GM12892 (cell line): ENCODE measurements around the gene TUBA8.
A peak's percentile ranks its signal among the peaks of the same experiment; 100 is the strongest.

Experiments
- DNase-seq: peaks from one replicate; pipeline ENCODE4 v3.0.0; 2011; ENCODE audit not compliant: insufficient read length
- FAIRE-seq: peaks from 2 replicates; lab custom pipeline; 2011; peaks lifted over from hg19 to GRCh38; lab: Jason Lieb, UNC
- POLR2A ChIP-seq: IDR thresholded peaks from 2 replicates; pipeline ENCODE4 v1.6.1; 2011; ENCODE audit warnings: low read depth, low read length, control low read depth
- POLR2AphosphoS5 ChIP-seq: IDR thresholded peaks from 2 replicates; pipeline ENCODE4 v1.6.1; 2011; ENCODE audit warnings: low read depth, low read length, control low read depth
- TAF1 ChIP-seq: IDR thresholded peaks from 2 replicates; pipeline ENCODE4 v1.6.1; 2011; ENCODE audit warnings: low read depth, mild to moderate bottlenecking, control low read depth, low read length, borderline replicate concordance

TUBA8 gene

DNA sequence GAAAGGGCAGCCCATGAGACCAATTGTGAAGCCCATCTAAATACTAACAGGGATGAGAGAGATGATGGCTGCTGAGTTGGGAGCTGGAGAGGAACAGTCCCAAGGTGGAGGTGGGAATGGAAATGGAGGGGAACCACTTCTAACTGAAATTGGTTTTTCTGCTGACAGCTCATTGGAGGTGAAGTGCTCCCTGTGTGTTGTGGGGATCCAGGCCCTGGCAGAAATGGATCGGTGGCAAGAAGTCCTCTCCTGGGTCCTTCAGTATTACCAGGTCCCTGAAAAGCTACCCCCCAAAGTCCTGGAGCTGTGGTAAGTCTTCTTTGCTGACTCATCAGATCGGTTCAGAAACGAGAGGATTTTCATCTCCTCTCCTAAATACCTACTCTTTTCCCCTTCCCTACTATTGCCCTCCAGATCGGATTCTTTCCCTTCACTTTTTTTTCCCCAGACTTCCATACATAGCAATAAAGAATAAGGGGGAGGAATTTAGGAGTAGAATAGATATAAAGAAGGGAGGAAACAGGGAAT lies 30.8 kb upstream of the TUBA8 start:
- FAIRE-seq (no peak), DNase-seq (no peak)
- no peak for TF ChIP-seq POLR2AphosphoS5
- no peak for TF ChIP-seq TAF1

GRCh38 chr22:18081416-18081815 lies 29.2 kb upstream of the TUBA8 start:
- TF ChIP-seq POLR2A (no peak), TAF1 (no peak), POLR2AphosphoS5 (no peak)
- FAIRE-seq (no peak), DNase-seq (no peak)

DNA sequence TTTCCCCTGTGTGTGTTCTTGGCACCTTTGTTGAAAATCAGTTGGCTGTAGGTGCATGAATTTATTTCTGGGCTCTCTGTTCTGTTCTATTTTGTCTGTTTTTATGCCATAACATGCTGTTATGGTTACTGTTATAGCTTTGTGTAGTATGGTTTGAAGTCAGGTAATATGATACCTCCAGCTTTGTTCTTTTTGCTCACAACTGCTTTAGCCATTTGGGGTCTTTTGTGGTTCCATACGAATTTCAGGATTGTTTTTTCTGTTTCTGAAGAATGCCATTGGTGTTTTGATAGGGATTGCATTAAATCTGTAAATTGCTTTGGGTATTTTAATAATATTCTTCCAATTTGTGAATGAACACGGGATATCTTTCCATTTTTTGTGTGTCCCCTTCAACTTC lies 28.1 kb upstream of the TUBA8 start:
- TF ChIP-seq POLR2AphosphoS5, result no peak
- TF ChIP-seq TAF1, result no peak
- no peak for TF ChIP-seq POLR2A
- FAIRE-seq (peak; percentile 42), DNase-seq (no peak)

GRCh38 chr22:18083406-18083805 lies 27.2 kb upstream of the TUBA8 start:
- FAIRE-seq (no peak), DNase-seq (no peak)
- TF ChIP-seq POLR2AphosphoS5, result no peak

- TF ChIP-seq POLR2AphosphoS5 (no peak), TAF1 (no peak), POLR2A (no peak)
- DNase-seq, result no peak
- FAIRE-seq, result no peak
Measured at GRCh38 chr22:18085188-18085587, 25.4 kb upstream of the TUBA8 start.

DNA sequence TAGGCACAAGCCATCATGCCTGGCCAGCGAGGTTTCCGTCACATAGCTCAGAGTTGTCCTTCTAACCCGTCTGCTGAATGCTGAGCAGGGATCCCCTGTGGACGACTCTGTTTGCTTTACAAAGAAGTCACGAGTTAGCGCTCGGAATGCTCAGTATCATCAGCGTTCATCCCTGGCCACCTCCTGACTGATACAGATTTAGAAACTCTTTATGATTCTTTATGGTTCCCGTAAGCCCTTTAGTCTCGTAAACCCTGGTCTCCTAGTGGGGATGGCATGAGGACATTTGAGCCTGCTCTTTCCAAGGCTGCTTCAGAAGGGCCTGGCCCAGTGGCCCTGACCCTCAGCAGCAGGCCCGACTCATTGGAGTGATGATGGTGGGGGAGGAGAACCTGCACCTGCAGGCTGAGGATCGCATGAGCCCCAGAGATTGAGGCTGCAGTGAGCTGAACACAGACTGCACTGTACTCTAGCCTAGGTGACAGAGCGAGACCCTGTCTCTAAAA lies 23.2 kb upstream of the TUBA8 start:
- FAIRE-seq, result no peak
- DNase-seq, result no peak
- no peak for TF ChIP-seq POLR2AphosphoS5
- TF ChIP-seq TAF1, result no peak
- no peak for TF ChIP-seq POLR2A

DNA sequence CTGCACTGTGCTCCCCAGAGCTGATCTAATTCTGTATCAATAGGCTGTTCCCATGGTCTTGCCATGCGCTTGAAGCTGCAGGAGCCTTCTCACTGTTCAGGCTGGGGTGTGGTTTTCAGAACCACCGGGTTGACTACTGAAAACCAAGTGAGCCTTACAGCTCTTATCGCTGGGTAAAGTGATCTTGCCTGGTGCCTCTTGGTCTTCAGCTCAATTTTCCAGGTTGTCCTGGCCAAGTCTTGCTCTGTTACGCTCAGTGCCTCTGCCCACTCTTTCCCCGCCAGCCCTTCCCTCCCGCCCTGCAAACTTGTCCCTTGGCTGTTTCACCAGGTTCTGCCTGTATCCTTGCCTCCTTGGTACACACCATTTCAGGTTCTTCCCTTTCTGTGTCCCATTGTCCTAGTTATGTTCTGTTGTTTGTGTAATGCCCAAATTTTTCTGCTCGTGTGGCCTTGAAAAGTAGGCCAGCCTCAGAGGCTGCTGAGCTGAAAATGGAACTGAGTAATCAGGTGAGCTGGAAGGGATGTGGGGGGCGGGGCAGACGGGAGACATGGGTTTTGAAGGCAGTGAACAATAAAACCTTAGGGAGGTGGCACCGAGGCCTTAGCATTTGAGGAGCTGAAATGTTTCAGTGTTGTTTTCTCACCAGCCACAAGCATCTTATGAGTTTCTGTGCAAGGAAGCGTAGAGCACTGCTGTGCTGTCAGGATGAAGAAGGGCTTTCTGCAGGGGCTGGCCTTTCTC lies 21.6 kb upstream of the TUBA8 start:
- FAIRE-seq (no peak), DNase-seq (no peak)
- no peak for TF ChIP-seq TAF1
- no peak for TF ChIP-seq POLR2A
- no peak for TF ChIP-seq POLR2AphosphoS5

GRCh38 chr22:18090286-18090685 lies 20.3 kb upstream of the TUBA8 start:
- FAIRE-seq, result no peak
- no peak for TF ChIP-seq POLR2A
- TF ChIP-seq POLR2AphosphoS5, result no peak
- no peak for TF ChIP-seq TAF1

GRCh38 chr22:18091478-18091877 lies 19.1 kb upstream of the TUBA8 start:
- DNase-seq, result no peak
- TF ChIP-seq TAF1, result no peak
- TF ChIP-seq POLR2AphosphoS5, result no peak
- no peak for FAIRE-seq

More at GRCh38 chr22:18090286-18090685, 20.3 kb upstream of the TUBA8 start:
- DNase-seq, result no peak

DNA sequence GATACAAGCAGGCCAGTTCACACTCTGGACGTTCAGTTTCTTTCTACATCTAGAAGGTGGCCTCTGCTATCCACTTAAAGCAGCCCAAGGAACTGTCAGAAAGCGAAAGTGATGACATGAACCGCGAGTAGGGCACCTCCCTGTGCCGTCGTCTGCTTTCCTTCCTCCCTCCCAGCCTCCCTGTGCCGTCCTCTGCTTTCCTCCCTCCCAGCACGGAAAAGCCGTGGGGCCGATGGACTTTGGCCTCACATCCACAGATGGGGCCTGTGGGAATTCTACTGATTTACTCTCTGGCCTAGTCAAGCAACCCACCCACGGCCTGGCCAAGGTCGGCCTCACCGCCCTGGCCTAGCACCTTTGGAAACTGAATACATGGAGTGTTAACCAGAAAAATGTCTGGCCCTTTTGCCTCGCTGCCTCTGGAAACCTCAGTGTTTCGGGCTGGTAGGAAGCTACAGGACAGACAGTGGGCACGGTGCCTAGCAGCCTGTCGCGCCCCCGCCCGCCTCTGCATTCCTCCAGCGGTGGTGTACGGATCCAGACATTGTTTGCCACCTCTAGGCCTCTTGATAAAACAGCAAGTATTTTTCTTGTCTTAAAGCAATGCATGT lies 18.6 kb upstream of the TUBA8 start:
- no peak for TF ChIP-seq TAF1
- 0 out of 2 replicates have a peak, but pooled peaks have one; percentile 37 for TF ChIP-seq POLR2AphosphoS5
- peak; percentile 51 for TF ChIP-seq POLR2A
- DNase-seq (no peak), FAIRE-seq (no peak)

DNA sequence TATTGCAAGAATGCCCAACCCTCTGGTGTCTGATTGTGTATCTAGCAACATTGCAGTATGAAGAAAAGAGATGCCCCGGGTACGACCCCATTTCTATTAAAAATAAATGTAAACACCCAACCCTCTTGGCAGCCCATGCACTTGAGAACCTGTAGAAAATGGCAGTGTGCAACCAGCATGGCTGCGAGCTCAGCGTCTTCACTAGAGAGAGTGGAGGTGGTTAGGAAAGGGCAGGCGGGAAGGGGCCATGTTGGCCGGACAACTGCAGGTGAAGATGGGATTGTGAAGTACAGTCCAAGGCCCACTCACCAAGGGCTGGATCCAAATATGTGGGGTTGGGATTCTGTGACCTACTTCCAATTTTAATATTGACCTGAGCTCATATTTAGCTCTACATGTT lies 16.9 kb upstream of the TUBA8 start:
- DNase-seq (no peak), FAIRE-seq (no peak)
- TF ChIP-seq POLR2A (no peak), TAF1 (no peak), POLR2AphosphoS5 (no peak)

GRCh38 chr22:18095101-18095805 lies 15.4 kb upstream of the TUBA8 start:
- FAIRE-seq, result no peak
- DNase-seq, result no peak
- TF ChIP-seq POLR2AphosphoS5, result no peak
- TF ChIP-seq TAF1, result no peak
- TF ChIP-seq POLR2A, result no peak
